ENCODE results near the gene NFRKB.
"Not testable (repeated sequence)": the region's sequence is repeated elsewhere in the genome, so short reads cannot be mapped to it uniquely, and the experiment has no call there.

Gene NFRKB

GRCh38 chr11:129894278-129895125, 876 bp downstream of the NFRKB start:
- no peak for DNase-seq (ENCODE audit: low read depth, low spot score)

- no peak for DNase-seq (ENCODE audit: low read depth, low spot score)
Observed at GRCh38 chr11:129888451-129888850, 6.9 kb downstream of the NFRKB start.

- no peak for DNase-seq (ENCODE audit: low read depth, low spot score)
Observed at GRCh38 chr11:129885381-129885780, 10.0 kb downstream of the NFRKB start.

GRCh38 chr11:129884581-129884980, 10.8 kb downstream of the NFRKB start:
- no peak for DNase-seq (ENCODE audit: low read depth, low spot score)

- no peak for DNase-seq (ENCODE audit: low read depth, low spot score)
Observed at GRCh38 chr11:129881570-129882170, 13.7 kb downstream of the NFRKB start.

- DNase-seq (ENCODE audit: low read depth, low spot score): no peak
Observed at GRCh38 chr11:129880311-129880710, 15.1 kb downstream of the NFRKB start.

GRCh38 chr11:129871914-129872313, 23.5 kb downstream of the NFRKB start:
- no peak for DNase-seq (ENCODE audit: low read depth, low spot score)

GRCh38 chr11:129868626-129869025, 26.8 kb downstream of the NFRKB start:
- DNase-seq (ENCODE audit: low read depth, low spot score): not testable (repeated sequence)

GRCh38 chr11:129866311-129866710, 29.1 kb downstream of the NFRKB start:
- no peak for DNase-seq (ENCODE audit: low read depth, low spot score)

GRCh38 chr11:129865701-129866100, 29.7 kb downstream of the NFRKB start:
- no peak for DNase-seq (ENCODE audit: low read depth, low spot score)

- no peak for DNase-seq (ENCODE audit: low read depth, low spot score)
Observed at GRCh38 chr11:129864811-129865210, 30.6 kb downstream of the NFRKB start.

- DNase-seq (ENCODE audit: low read depth, low spot score): no peak
Observed at GRCh38 chr11:129861702-129862522, 33.5 kb downstream of the NFRKB start.

GRCh38 chr11:129856036-129856435, 39.3 kb downstream of the NFRKB start:
- DNase-seq (ENCODE audit: low read depth, low spot score): no peak

- no peak for DNase-seq (ENCODE audit: low read depth, low spot score)
Observed at GRCh38 chr11:129855086-129855485, 40.3 kb downstream of the NFRKB start.

- no peak for DNase-seq (ENCODE audit: low read depth, low spot score)
Observed at GRCh38 chr11:129854232-129854805, 41.1 kb downstream of the NFRKB start.

- DNase-seq (ENCODE audit: low read depth, low spot score): no peak
Observed at GRCh38 chr11:129853518-129854231, 41.7 kb downstream of the NFRKB start.

GRCh38 chr11:129852125-129852740, 43.1 kb downstream of the NFRKB start:
- no peak for DNase-seq (ENCODE audit: low read depth, low spot score)

GRCh38 chr11:129849447-129850130, 45.8 kb downstream of the NFRKB start:
- no peak for DNase-seq (ENCODE audit: low read depth, low spot score)

GRCh38 chr11:129847361-129847760, 48.0 kb downstream of the NFRKB start:
- not testable (repeated sequence) for DNase-seq (ENCODE audit: low read depth, low spot score)
